MV-4-11 (cell line): ENCODE data around the gene RELT.

ENCODE experiments used
- DNase-seq: peaks from one replicate; lab custom pipeline; 2025; lab: John Stamatoyannopoulos, UW

Gene RELT

DNA sequence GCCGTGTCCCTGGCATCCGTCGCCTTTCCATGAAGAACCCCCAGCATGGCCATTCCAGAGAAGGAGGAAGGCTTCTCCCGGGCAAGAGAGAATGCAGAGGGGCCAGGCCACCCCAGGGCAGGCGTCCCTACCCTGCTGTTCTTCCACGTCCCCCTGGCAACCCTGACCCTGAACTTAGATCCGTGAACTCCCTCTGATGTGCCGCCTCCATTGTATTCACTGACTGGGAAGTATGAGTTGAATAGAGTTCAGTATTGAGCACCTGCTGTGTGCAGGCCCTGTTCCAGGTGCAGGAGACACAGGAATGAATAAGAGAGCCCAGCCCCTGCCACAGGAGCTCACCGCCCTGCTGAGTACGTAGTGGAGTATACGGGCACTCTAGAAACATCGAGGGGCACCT, 29.1 kb upstream of the RELT start:
- no peak for DNase-seq

DNA sequence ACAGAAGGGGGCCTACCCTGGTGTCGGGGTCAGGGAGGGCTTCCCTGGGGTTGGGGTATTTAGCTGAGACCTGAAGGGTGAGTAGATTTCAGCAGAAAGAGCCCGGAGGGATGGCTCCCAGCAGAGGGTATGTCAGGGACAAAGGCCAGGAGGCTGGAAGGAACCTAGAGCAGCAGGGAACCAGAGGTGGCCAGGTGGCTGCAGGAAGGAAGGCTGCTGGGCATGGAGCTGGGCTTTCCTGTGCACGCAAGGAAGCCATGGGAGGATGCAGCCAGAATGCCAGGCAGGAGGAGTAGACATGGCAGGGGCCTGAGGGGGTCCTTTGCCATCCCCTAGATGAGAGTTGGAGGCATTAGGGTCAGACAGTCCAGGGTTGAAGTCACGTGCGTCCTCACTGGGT, 27.4 kb upstream of the RELT start:
- no peak for DNase-seq

DNA sequence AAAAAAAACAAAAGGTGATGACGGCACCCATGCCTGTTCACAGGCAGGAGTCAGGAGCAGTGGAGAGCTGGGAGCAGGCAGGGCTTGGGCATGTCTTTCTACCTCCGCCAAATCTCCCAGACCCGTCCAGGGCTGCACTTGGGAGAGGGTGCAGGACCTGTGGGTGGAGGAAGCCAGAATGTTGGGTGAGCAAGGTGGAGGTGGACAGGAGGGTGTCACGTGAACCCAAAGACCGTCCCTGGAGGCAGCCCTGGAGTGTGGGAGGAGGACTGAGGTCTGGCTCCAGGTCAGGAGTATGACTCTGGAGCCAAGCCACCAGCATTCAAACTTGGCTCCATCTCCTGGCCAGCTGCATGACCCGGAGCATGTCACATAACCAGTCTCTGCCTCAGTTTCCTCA, 26.6 kb upstream of the RELT start:
- no peak for DNase-seq

DNA sequence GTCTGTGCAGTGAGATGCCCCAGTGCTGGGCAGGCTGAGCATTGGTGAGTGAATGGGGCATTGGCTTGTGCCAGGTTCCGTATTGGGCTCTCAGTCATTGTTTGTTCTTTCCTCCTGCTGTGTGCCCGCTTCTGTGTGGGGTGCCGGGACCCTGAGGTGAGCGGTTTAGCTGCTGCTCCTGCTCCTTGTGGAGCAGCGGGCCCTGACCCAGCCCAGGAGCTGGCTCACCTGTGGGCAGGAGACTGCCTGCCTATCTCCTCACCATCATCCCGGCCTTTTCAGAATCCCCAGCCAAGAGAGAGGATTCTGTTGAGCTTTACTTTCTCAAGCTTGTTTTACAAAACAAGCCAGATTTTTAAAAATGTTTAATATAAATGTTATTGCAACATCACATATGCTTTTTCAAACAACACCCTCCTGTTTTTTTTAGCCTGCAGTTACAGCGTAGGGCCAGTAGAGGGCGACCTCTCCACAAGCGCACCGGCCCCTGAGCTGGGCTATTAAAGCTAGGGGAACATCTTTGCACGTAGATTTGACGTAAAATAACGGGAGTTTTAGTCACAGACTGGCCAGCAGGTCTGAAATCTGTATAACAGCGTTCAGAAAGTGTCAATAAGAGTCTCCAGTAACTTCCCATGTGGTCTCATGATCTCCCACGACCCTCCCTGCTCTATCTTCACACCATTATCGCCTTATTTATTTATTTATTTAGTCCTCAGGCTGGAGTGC, 25.1 kb upstream of the RELT start:
- DNase-seq = peak; percentile 54

DNA sequence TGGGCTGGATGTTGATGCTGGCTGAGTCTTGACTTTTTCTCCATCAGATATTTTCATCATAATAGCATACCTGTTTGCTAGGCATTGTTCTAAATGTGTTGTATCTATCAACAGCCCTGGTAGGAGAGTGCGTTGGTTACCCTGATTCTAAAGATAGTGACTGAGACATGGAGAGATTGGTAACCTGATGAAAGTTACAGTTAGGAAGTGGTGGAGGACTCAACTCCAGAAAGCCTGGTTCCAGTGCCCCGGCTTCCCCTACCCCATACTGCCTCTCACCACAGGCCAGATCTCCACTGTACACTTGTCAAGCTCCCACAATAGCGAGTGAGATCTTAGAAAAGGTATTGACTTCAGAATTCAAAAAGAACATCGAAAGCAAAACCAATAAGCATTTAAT, 22.8 kb upstream of the RELT start:
- DNase-seq = peak; percentile 15

DNA sequence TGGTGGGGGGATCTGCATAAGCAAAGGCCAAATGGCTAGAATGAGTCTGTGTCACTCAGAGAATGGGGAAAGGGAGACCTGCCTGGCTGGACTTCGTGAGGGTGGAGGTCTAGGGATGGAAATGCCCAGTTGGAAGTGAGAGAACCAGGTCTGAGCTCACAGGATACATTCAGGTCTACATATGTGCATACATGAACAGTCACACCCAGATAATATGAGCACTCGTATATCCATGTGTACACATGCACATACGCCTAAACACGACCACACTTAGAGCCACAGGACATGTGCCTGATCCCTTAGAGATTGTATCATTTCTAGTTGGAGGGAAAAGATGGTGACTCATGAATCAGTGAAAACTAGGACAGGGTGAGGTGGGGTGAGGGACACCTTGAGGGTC, 21.1 kb upstream of the RELT start:
- DNase-seq = no peak

DNA sequence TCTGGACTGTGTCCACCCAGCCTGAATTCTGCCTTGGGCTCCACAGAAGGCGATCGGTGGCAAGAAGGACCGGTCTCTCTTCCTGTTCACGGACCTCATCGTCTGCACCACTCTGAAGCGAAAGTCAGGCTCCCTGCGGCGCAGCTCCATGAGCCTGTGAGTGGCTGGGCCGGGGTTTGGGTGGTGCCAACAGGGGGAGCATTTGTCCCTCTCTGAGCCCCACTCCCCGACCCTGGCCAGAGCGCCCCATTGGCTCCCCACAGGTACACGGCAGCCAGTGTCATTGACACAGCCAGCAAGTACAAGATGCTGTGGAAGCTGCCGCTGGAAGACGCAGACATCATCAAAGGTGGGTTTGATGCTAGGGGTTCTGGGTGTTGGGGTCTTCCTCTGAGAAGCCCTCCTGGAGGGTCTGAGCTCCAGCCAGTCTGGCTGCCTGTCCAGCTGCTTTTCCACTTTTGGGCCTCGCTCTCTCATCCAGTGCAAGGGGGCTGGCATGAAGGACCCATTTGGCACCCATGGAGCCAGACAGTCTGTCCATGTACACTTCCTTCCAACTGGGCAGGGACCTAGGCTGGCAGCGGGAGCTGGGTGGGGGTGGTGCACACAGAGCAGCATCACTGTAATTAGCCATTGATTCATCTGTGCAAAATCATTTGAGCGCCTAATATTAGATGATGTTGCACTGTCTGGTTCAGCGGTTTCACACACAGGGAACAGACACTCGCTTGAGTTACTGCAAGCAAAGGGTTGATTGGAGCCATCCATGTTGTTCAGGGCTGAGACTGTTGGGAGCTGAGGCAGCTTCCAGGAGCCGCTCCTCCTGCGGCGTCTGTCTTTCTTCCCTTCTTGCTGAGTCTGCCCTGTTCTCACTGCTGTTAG, 19.0 kb upstream of the RELT start:
- no peak for DNase-seq

DNA sequence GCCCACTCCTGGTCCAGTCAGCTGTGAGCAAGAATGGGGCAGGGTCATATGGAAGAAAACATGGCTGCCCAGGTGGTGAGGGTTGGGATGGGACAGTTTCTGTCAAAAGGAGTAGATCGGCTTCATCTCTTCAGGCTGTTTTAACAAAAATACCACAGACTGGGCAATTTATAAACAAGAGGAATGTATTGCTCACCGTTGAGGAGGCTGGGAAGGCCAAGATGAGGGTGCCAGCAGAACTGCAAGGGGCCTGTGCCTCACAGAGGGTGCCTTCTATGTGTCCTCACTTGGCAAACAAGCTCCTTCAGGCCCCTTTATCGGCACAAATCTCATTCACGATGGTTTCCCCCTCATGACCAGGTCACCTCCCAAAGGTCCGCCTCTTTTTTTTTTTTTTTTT, 18.1 kb upstream of the RELT start:
- no peak for DNase-seq

DNA sequence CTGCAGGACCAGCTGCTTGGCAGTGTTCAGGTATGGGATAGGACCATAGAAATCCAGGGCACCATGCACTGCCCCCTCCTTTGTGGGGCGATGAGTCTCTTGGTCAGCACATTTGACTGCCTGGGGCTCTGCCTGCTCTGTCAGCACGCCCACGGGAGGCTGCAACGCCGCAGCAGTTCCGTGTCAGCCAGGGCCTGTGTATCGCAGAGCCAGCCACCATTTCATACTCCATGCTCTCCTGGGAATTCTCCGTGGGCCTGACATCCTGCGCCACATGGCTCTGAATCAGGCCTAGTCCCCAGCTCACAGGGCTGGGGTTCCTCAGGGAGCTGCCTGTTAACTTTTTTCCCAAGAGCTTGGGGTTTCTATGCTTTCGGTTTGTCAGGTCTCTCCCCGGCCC, 16.9 kb upstream of the RELT start:
- DNase-seq = no peak

DNA sequence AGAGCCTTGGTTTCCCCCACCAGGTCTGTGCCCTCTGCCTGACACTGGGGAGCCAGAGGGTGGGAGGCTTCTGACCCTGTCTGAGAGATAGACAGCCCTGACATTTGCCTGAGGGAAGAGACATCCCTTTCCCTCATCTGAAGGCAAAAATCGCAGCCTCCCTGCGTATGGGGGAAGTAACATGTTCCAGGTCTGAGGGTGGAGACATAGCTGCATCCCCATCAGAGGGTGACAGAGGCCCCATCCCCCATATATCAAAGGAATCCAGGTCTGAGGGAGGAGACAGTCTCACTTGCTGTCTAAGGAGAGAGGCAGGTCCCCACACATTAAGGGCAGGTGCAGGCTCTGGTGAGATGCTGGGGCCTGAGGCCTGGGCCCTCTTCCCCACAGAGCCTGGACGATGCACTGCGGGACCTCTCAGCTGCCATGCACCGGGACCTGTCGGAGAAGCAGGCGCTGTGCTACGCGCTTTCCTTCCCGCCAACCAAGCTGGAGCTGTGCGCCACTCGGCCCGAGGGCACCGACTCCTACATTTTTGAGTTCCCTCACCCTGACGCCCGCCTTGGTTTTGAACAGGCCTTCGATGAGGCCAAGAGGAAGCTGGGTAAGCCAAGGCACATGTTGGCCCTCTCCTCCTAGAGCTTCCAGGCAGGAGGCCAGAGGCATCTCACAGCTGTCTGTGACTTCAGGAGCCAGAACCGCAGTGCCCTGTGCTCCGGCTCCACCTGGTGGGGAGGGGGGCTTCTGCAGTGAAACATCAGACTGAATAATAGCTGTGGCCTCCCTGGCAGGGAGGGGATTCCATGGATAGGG, 16.1 kb upstream of the RELT start:
- DNase-seq = peak; percentile 12

DNA sequence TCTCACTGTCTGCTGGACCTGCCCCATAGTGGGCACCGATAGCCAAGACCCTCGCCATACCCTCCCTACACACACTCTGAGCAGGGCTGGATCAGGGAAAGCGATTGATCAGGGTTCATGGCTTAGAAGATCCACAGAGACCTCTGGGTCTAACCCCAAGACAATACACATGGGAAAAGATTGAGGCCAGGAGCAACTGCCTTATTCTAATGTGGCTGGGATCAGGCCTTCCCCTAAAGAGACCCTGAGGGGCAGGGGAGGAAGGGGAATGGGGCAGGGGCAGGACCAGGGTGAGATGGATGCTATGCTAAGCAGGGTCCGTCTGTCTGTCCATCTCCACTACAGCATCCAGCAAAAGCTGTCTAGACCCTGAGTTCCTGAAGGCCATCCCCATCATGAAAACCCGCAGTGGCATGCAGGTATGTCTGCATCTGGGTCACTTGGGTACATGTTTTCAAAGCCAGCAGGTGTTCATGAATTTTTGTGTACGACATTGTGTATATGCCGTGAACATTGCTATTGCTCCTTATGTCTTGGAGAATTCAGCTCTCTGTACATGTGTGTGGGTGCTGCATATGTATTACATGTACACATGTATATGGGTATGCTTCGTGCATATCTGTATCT, 15.3 kb upstream of the RELT start:
- DNase-seq = no peak

DNA sequence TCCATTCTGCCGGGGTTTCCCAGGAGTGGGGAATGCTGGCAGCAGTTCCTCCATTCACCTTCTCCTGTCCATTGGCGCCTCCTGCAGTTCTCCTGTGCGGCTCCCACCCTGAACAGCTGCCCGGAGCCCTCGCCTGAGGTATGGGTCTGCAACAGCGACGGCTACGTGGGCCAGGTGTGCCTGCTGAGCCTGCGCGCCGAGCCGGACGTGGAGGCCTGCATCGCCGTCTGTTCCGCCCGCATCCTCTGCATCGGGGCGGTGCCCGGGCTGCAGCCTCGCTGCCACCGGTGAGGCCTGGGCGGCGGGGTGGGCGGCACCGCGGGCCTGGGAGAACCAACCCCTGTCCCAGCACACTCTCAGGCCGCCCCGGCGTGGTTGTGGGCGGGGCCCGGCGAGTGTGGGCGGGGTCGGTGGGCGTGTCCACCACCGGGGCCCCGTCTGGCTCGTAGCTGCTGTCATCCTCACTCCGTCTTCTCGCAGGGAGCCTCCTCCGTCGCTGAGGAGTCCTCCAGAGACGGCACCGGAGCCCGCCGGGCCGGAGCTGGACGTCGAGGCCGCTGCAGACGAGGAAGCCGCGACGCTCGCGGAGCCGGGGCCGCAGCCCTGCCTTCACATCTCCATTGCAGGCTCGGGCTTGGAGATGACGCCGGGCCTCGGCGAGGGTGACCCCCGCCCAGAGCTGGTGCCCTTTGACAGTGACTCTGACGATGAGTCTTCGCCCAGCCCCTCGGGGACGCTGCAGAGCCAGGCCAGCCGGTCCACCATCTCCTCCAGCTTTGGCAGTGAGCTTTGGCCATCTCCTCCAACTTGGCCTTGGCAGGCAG, 14.0 kb upstream of the RELT start:
- no peak for DNase-seq

DNA sequence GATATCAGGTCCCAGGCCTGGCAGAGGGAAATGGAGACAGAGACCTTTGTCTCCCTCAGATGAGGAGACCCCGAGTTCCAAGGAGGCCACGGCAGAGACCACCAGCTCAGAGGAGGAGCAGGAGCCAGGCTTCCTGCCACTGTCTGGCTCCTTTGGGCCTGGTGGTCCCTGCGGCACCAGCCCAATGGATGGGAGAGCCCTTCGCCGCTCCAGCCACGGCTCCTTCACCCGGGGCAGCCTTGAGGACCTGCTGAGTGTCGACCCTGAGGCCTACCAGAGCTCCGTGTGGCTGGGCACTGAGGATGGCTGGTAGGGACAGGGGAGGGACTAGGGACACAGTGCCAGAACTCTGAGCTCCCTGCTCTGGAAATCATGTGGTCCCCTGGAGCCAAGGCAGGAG, 13.1 kb upstream of the RELT start:
- DNase-seq = no peak

DNA sequence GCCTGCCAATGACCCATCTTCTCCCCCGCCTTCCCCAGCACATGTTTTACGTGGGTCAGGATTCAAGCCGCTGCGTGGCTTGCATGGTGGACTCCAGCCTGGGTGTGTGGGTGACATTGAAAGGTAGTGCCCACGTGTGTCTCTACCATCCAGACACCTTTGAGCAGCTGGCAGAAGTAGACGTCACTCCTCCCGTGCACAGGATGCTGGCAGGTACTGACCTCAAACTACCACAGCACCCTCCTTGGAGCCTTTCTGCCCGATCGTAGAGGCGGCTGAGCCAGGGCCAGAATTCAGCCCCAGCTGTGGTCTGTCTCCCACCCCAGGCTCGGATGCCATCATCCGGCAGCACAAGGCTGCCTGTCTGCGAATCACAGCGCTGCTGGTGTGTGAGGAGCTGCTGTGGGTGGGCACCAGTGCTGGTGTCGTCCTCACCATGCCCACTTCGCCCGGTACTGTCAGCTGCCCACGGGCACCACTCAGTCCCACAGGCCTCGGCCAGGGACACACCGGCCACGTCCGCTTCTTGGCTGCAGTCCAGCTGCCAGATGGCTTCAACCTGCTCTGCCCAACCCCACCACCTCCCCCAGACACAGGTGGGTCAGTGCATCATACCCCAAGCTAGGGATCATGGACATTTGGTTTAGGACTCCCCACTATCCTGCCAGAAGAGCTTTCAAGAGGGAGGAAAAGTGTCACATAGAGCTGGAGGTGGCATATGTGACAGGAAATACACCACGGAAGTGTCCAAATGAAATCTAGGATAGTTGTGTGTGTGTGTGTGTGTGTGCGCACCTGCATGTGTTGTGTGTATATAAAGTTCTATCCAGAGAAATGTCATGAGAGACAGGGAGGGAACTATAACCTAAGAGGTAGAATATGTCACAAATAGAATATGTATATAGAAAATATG, 10.6 kb upstream of the RELT start:
- no peak for DNase-seq

DNA sequence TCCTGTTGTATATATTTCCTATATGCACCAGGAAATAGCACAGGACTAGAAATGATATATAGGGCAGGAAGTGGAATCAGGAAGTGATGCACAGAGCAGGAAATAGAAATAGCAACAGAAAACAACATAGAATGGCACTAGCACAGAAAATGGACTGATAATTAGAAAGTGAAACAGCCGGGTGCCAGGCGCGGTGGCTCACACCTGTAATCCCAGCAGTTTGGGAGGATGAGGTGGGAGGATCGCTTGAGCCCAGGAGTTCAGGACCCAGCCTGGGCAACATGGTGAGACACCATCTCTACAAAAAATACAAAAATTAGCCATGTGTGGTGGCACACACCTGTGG, 10.0 kb upstream of the RELT start:
- peak; percentile 27 for DNase-seq

DNA sequence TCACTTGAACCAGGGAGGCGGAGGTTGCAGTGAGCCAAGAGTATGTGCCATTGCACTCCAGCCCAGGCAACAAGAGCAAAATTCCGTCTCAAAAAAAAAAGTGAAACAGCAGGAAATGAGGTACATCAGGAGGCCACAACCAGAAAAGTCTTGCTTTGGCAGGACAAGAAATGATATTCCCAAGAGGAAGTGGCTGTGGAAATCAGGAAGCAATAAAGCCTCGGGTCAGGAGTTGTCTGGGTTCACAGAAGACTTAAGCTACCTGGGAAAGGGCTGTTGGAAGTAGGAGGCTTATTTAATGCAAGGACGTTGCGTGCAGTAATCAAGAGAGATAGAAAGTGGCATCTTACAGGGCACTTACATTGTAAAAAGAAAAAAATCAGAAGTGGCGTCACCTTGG, 9.2 kb upstream of the RELT start:
- DNase-seq = no peak

DNA sequence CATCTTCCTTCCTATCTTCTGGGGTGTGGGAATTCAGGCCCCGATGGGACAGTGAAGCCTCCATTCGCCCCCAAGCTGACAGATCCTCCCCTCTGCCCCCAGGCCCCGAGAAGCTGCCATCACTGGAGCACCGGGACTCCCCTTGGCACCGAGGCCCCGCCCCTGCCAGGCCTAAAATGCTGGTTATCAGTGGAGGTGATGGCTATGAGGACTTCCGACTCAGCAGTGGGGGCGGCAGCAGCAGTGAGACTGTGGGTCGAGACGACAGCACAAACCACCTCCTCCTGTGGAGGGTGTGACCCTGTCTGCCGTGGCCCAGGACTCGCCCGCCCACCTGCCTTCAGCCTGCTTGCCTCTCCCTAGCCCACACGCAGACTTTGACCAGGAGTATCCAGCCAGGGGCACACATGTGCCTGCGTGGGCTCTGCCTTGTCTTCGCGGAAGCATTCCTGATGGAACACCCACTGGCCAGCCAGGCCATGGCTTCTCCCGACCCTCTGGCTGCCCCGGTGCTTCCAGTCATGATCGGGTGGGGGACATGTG, 8.6 kb upstream of the RELT start:
- DNase-seq = no peak

DNA sequence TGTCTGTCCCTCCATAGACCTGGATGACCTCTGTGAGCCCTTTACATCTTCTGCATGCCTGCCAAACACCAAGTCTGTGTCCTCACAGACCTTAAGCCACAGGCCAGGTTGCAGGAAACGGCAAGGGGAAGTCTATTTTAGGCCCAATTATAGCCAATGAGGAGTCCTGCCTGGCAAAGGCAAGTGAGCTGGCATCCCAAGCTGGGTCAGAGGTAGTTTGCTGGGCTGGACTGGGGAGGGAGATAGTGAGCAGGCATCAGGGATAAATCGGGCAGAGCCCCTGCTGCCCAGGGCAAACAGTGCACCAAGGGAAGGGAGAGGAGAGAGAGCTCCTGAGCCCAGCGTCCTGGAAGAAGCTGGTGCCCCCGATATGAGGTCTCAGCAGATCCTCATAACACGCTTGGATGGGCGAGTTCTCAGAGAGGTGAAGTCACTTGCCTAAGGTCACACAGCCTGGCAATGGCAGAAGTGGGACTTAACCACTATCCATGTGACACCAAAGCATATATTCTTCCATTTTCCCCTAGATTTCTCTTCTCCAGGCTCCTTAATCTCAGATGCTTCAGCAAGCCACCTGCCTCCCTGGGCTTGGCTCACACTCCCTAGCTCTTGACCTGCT, 3.7 kb upstream of the RELT start:
- DNase-seq = peak; percentile 33

DNA sequence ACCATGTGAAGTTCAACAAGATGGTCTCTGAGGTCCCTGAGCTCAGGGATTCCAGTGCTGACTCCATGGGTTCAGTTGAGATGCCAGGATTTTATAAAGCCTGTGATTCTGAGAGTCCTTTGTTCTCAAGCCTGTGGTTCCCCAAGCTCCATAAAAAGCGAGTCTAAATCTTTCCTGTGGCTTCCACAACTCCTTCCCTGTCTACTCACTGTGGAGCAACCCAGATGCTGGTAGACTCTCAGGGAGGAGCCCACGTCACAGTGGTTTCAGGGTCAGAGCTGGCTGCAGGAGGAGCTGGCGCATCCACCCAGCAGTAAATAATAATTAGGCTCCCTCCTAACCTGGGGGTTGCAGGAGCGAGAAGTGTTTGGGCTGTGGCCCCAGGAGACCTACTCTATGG, 2.0 kb upstream of the RELT start:
- no peak for DNase-seq

DNA sequence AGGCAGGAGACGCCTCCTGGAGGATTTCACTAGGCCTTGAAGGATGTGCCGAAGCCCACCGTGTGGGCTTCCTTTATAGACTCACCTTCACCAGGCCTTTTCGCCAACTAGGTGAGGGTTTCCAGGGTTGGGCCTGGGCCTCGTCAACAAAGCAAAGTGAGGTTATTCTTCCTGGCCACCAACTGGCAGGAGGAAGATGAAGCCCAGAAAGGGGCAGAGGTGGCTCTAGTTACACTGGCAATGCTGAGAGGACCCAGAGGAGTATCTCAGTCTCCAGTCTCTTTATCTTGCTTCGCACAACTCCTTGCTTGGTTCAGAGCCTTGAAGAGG, 404 bp upstream of the RELT start:
- no peak for DNase-seq
